Fibroblast of lung (primary cell): ENCODE data around the gene FBXO47. TPM values are rescaled to one million over a fixed set of nuclear protein-coding genes. Genes with fewer than 3 reads are reported as not detected.

Experiments
- DNase-seq, 2 donors: peaks; one replicate each; pipeline versions ENCODE4 v3.0.0 to v3.0.0-alpha.2; 2010; ENCODE audit warnings: low read depth in 2 of 2
- H2AFZ ChIP-seq: 2 replicates; pipeline ENCODE4 v1.5.1; 2012; ENCODE audit warnings: low read length, control low read depth, inconsistent platforms
- H3K27ac ChIP-seq: 2 replicates; pipeline ENCODE4 v1.5.1; 2011; ENCODE audit warnings: low read length, control low read depth; ENCODE audit not compliant: insufficient read depth
- H3K27me3 ChIP-seq: 2 replicates; pipeline ENCODE4 v1.5.1; 2011; ENCODE audit warnings: mild to moderate bottlenecking, low read length; ENCODE audit not compliant: control insufficient read depth, insufficient read depth
- H3K36me3 ChIP-seq: 2 replicates; pipeline ENCODE4 v1.5.1; 2011; ENCODE audit warnings: low read length; ENCODE audit not compliant: control insufficient read depth, insufficient read depth
- H3K4me1 ChIP-seq: 2 replicates; pipeline ENCODE4 v1.5.1; 2011; ENCODE audit warnings: low read length; ENCODE audit not compliant: control insufficient read depth, insufficient read depth; ENCODE audit errors: extremely low read depth
- H3K4me2 ChIP-seq: 2 replicates; pipeline ENCODE4 v1.5.1; 2011; ENCODE audit warnings: low read length, control low read depth; ENCODE audit not compliant: insufficient read depth; ENCODE audit errors: extremely low read depth
- H3K4me3 ChIP-seq, 4 experiments: fragments of 200-600 bp in 1 of 4; sonication (generic) in 1 of 4; replicated peaks in 1 of 4; 2 replicates each; pipeline ENCODE4 v1.5.1; 2011 to 2016; ENCODE audit warnings: low read length in 4 of 4, low read depth in 3 of 4, mild to moderate bottlenecking in 3 of 4, control low read depth in 2 of 4, inconsistent platforms in 1 of 4, mixed read lengths in 1 of 4; ENCODE audit not compliant: insufficient read depth in 1 of 4; ENCODE audit errors: control extremely low read depth in 1 of 4
- H3K79me2 ChIP-seq: 2 replicates; pipeline ENCODE4 v1.5.1; 2012; ENCODE audit warnings: mild to moderate bottlenecking, low read length, inconsistent platforms; ENCODE audit not compliant: control insufficient read depth, insufficient read depth
- H3K9ac ChIP-seq: 2 replicates; pipeline ENCODE4 v1.5.1; 2011; ENCODE audit warnings: mild to moderate bottlenecking, low read length, control low read depth; ENCODE audit not compliant: insufficient read depth
- H3K9me3 ChIP-seq: 2 replicates; pipeline ENCODE4 v1.5.1; 2012; ENCODE audit warnings: low read depth, low read length; ENCODE audit not compliant: control insufficient read depth, insufficient read depth
- H4K20me1 ChIP-seq: 2 replicates; pipeline ENCODE4 v1.5.1; 2011; ENCODE audit warnings: low read length; ENCODE audit not compliant: control insufficient read depth, insufficient read depth; ENCODE audit errors: extremely low read depth
- CTCF ChIP-seq, 2 donors: IDR thresholded peaks in 1 of 2; conservative IDR thresholded peaks in 1 of 2; 1 replicate in 1 of 2; 2 replicates in 1 of 2; pipeline ENCODE4 v1.5.1; 2011 to 2012; ENCODE audit warnings: low read length in 2 of 2, control low read depth in 1 of 2, inconsistent platforms in 1 of 2, low read depth in 1 of 2, mild to moderate bottlenecking in 1 of 2
- EZH2 ChIP-seq: IDR thresholded peaks from 2 replicates; pipeline ENCODE4 v1.5.1; 2012; ENCODE audit warnings: low read length, control low read depth, mild to moderate bottlenecking; ENCODE audit errors: missing control alignments
- polyA plus RNA-seq, 2 donors: library from polyadenylated mRNA; depleted of rRNA in 1 of 2; stranded (reverse) in 1 of 2; unstranded in 1 of 2; fragments of >200 nt; gene quantifications; 2 replicates each; pipeline ENCODE4 v1.2.1, GENCODE V29; 2011 to 2012; ENCODE audit warnings: missing spikeins in 1 of 2
- total RNA-seq: library from RNA; depleted of rRNA; stranded (reverse); fragments of >200 nt; gene quantifications from 2 replicates; pipeline ENCODE4 v1.2.1, GENCODE V29; 2014

FBXO47 gene
- total and polyA plus RNA-seq, 2 donors (not counting 1 experiment from before 2014, with no cell fraction given), result 0.05 to 0.17 TPM

DNA sequence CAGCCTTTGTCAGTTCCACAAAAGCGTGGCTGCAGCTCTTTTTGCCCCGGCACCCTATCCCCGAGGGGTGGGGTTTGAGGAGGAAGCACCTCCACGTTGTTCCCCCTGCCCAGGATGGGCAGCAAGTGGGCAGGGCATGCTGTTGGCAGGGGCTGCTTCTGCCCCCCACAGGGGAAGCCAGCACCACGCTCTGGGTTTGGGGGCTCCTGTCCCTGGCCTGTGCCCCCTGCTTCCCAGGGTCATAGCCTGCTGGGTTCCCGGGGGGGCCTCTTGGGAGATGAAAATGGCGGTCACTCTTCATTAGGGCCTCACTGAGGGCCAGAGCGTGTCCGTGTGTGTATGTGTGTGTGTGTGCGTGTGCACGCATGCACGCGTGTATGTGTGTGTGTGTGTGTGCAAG, 74.6 kb downstream of the FBXO47 start:
- no peak for TF ChIP-seq CTCF (conservative IDR thresholded peaks at IDR 0.05 in 1 of 2, IDR thresholded peaks at IDR 0.05 in 1 of 2; ENCODE audit: low read depth in 1 of 2, low read length in 2 of 2)
- TF ChIP-seq EZH2, result no peak
- no peak for DNase-seq
- Histone ChIP-seq H2AFZ (no peak overlapping the region), H3K36me3 (peaks cover 46% of the 10 kb centered on the region), H3K4me3 (no peak overlapping the region), H3K9ac (no peak overlapping the region), H3K4me1 (peaks cover 22% of the 10 kb centered on the region), H3K27ac (no peak overlapping the region), H3K27me3 (no peaks in the 10 kb centered on the region), H3K9me3 (no peaks in the 10 kb centered on the region), H4K20me1 (no peaks in the 10 kb centered on the region), H3K79me2 (peaks cover 73% of the 10 kb centered on the region), H3K4me2 (no peak overlapping the region)

DNA sequence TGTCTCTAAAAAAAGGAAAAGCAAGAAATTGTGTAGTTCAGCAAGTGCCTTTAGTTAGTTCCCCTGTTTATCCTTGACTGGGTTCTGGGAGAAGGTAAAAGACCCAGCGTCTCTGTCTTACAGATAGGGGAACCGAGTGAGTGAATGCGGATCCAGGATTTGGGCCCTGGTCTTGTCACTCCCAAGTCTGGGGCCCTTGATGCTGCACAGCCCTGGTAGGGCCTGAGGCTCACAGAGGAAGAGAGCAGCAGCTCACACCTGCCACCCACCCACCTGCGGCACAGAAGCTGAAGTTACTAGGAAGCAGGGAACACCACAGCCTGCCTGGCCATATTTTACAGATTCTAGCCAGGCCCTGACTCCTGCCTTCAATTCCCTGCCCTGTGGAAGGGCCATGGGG, 75.1 kb downstream of the FBXO47 start:
- Histone ChIP-seq H3K4me1 (peaks cover 17% of the 10 kb centered on the region), H3K9ac (no peak overlapping the region), H3K36me3 (peaks cover 45% of the 10 kb centered on the region), H3K27ac (no peak overlapping the region), H3K79me2 (peaks cover 73% of the 10 kb centered on the region), H4K20me1 (no peaks in the 10 kb centered on the region), H3K4me3 (no peak overlapping the region), H3K27me3 (no peaks in the 10 kb centered on the region), H2AFZ (no peak overlapping the region), H3K9me3 (no peaks in the 10 kb centered on the region), H3K4me2 (no peak overlapping the region)
- TF ChIP-seq CTCF (conservative IDR thresholded peaks at IDR 0.05 in 1 of 2, IDR thresholded peaks at IDR 0.05 in 1 of 2; ENCODE audit: low read depth in 1 of 2, low read length in 2 of 2) (no peak), EZH2 (no peak)
- no peak for DNase-seq

DNA sequence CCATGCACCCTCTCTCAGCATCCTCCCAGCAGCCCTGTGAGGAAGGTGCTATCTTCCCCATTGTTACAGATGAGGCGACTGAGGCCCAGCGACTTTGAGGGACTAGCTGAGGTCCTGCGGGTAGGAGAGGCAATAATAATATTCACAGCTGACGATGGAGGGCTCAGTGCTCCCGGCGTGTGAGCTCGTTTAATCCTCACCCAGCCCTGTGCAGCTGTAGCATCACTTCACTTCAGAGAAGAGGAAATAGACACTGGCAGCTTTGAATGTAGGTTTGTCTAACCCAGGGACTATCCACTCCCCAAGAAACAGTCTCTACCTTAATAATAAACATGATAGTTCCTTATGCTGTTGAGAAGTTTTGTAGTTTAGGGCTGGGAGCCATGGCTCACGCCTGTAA, 75.8 kb downstream of the FBXO47 start:
- H3K9ac ChIP-seq, result no peak overlapping the region
- H3K9me3 ChIP-seq, result no peaks in the 10 kb centered on the region
- no peaks in the 10 kb centered on the region for H4K20me1 ChIP-seq

More for the DNA sequence above, 75.8 kb downstream of the FBXO47 start:
- Histone ChIP-seq H3K79me2 (peaks cover 74% of the 10 kb centered on the region), H3K4me3 (no peak overlapping the region), H3K4me2 (no peak overlapping the region), H3K36me3 (peaks cover 43% of the 10 kb centered on the region), H3K27ac (no peak overlapping the region), H3K4me1 (peaks cover 11% of the 10 kb centered on the region), H2AFZ (no peak overlapping the region), H3K27me3 (no peaks in the 10 kb centered on the region)
- no peak for DNase-seq
- TF ChIP-seq EZH2, result no peak
- TF ChIP-seq CTCF (conservative IDR thresholded peaks at IDR 0.05 in 1 of 2, IDR thresholded peaks at IDR 0.05 in 1 of 2; ENCODE audit: low read depth in 1 of 2, low read length in 2 of 2), result no peak
